22Rv1 (cell line): ENCODE measurements around the gene VIPR2.

Experiments
- H3K27ac ChIP-seq: fragments of 450-650 bp; 2 replicates; pipeline ENCODE4 v1.5.1; 2017
- ZFX ChIP-seq: fragments of 450-650 bp; IDR thresholded peaks from 2 replicates; pipeline ENCODE4 v1.6.1; 2017; ENCODE audit warnings: antibody characterized with exemption, borderline replicate concordance
- TF ChIP-seq, protein P1 (sequence below): fragments of 450-650 bp; IDR thresholded peaks from 2 replicates; pipeline ENCODE4 v1.5.1; 2017; ENCODE audit warnings: mild to moderate bottlenecking

The VIPR2 gene

DNA sequence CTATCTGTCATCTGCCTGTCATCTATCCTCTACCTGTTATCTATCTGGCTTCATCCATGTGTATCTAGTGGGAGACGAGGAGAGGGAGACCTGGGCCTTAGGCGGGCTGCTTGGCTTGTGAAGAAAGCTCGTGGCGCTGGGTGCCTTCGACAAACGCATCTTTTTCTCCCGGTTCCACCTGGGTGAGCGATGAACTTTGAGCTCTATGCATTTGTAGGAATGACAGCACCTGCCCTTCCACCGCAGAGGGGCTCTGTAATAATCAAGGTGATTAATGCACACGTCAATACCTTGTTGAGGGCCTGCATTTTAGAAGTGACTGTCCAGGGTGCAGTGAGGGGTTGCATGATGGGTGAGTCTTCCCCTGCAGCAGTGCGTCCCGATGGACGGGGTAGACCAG, 2.6 kb upstream of the VIPR2 start:
- no peak overlapping the region for H3K27ac ChIP-seq
- TF ChIP-seq ZFX: no peak
- TF ChIP-seq, protein P1, sequence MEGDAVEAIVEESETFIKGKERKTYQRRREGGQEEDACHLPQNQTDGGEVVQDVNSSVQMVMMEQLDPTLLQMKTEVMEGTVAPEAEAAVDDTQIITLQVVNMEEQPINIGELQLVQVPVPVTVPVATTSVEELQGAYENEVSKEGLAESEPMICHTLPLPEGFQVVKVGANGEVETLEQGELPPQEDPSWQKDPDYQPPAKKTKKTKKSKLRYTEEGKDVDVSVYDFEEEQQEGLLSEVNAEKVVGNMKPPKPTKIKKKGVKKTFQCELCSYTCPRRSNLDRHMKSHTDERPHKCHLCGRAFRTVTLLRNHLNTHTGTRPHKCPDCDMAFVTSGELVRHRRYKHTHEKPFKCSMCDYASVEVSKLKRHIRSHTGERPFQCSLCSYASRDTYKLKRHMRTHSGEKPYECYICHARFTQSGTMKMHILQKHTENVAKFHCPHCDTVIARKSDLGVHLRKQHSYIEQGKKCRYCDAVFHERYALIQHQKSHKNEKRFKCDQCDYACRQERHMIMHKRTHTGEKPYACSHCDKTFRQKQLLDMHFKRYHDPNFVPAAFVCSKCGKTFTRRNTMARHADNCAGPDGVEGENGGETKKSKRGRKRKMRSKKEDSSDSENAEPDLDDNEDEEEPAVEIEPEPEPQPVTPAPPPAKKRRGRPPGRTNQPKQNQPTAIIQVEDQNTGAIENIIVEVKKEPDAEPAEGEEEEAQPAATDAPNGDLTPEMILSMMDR: no peak

DNA sequence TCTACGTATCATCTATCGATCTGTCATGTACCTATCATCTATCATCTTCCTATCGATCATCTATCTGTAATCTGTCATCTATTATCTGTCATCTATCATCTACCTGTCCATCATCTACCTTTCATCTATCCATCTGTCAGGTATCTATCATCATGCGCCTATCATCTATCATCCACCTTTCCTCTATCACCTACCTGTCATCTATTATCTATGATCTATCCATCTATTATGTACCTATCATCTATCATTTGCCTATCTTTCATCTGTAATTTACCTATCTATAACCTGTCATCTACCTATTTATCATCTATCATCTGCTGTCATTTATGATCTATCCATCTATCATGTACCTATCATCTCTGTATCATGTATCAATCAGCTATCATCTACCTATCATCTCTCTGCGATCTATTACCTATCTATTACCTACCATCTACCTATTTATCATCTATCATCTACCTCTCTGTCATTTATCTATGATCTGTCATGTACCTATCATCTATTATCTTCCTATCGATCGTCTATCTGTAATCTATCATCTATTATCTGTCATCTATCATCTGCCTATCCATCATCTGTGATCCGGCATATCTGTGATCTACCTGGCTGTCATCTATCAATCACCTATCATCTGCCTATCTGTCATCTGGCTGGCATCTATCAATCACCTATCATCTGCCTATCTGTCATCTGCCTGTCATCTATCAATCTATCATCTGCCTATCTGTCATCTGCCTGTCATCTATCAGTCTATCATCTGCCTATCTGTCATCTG, 1.6 kb upstream of the VIPR2 start:
- H3K27ac ChIP-seq: no peak overlapping the region
- no peak for TF ChIP-seq ZFX
- TF ChIP-seq, protein P1: no peak

DNA sequence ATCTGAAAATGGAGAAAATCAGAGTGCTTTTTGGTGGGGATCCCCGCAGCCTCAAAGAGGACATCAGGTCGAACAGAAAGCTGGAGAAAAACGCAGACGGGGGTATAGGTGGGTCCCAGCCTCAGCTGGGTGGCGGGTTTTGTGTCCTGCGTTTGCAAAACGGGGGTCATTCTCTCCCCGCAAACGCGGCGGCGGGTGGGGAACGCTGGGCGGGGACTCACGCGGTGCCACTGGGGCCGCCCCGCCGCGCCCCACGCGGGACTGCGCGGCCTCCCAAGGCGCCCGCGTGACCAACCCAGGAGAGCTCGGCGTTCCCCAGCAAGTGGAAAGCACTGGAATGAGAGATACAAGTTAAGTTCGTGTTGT, 806 bp upstream of the VIPR2 start:
- H3K27ac ChIP-seq: no peak overlapping the region
- TF ChIP-seq ZFX: no peak
- TF ChIP-seq, protein P1: no peak

DNA sequence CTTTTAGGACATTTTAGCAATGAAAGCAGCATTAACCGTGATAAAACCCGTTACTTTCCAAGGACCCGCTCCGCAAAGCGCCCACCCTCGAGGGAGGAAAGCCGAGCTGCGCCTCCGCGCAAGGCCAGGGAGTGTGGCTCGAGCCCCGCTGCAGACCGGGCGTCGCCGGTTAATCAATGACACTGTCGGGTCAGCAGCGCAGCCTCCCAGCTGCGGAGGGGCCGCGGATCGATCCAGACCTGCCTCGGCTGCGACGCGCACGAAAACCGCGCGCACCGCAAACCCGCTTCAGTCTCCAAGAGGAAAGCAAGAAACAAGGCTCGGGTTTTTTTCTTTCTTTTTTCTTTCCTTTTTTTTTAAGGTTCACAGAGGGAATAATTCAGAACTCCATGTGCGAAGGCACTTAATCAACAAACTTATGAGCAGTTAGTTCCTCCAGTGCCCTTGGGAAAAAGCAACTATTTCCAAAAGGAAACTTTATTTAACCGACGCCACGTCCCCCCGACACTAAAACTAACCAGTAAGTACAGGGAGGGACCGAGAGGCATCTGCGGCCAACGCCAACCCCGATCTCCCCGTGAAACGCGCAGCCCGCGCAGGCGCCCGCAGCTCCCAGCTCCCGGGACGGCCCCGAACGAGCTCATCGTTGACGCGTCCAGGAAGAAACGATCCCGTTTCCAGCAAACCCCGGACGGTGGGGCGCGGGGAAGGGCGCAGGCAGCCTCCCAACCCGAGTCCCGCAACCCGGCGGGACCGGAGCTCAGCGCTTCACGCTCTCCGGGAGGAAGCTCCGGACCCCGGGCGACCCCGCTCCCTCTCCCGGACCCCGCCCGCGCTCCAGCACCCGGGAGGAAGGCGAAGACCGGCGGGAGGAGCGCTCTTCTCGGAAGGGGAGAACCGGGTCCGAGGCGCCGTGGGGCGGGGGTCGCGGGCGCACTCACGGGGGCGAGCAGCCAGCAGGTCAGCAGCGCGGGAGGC, 598 bp downstream of the VIPR2 start:
- TF ChIP-seq, protein P1: no peak
- no peak for TF ChIP-seq ZFX
- no peak overlapping the region for H3K27ac ChIP-seq

DNA sequence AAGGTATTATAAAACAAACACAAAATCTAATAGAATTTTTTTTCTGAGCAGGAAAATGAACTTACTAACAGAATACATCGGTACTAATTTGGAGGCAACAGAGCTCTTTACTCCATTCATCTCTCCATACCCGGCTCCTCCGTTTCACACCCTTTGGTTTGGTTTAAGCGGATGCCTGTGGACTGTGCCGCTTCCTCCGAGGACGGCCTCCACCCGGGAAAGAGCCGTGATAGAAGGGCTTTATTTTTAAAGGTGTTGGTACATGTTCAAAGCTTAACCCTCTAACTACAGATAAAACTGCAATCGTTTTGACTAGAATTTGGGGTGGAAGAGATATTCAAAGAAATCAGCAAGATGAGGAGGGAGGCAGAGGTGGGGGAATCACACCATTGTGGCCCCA, 1.9 kb downstream of the VIPR2 start:
- no peak overlapping the region for H3K27ac ChIP-seq
- TF ChIP-seq, protein P1: no peak
- no peak for TF ChIP-seq ZFX

DNA sequence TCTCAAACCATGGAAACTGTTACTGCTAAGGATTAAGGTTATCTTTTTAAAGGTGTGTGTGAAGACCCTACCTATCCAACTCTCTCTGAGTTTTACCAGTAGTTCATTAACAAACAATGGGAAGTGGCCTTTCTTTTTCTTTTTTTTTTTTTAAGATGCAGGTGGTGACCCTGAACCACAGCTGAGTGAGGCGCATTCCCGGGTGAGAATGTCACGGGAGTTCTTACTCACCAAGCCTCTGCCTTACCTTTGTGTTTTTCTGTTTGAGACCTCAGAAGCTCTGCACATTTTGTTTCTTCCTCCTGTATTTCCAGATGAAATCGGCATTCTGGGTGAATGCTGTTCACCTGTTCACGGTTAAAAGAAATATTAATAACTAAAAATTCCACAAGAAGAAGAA, 2.5 kb downstream of the VIPR2 start:
- H3K27ac ChIP-seq: no peak overlapping the region
- TF ChIP-seq, protein P1: no peak
- no peak for TF ChIP-seq ZFX

DNA sequence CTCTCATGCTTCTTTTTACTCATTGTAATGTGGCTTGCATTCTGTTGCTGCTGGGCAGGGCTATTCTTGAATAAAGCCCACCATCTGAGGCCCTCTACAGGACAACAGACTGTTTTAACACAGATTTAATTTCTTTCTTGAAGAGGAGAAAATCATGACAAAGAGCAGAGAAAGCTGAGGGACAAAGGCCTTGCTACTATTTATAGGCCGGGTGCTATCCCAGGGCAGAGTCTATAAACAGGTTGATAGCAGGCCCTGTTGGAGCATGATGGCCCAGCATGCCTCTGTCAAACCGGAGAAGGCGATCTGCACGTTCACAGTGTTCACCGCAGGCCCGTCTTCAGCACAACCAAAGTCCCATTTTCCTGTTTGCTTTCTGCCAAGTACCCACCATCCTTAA, 3.0 kb downstream of the VIPR2 start:
- TF ChIP-seq, protein P1: no peak
- TF ChIP-seq ZFX: no peak
- no peak overlapping the region for H3K27ac ChIP-seq
